HFFc6 (cell line): ENCODE data around the gene COX7A2L. TPM values are rescaled to one million over a fixed set of nuclear protein-coding genes. Genes with fewer than 3 reads are reported as not detected.

Experiments used
- DNase-seq: peaks from one replicate; pipeline ENCODE4 v3.0.0-alpha.2; 2018
- H3K27ac Mint-ChIP-seq: 2 replicates; pipeline ENCODE4 v1.8.0; 2020; ENCODE audit warnings: mild to moderate bottlenecking, mixed read lengths
- H3K27me3 Mint-ChIP-seq: 2 replicates; pipeline ENCODE4 v1.8.0; 2021; ENCODE audit warnings: mild to moderate bottlenecking, moderate library complexity, mixed read lengths; ENCODE audit not compliant: insufficient read depth
- H3K36me3 Mint-ChIP-seq: 2 replicates; pipeline ENCODE4 v1.8.0; 2021; ENCODE audit warnings: low read depth, mixed read lengths
- H3K4me1 Mint-ChIP-seq: 2 replicates; pipeline ENCODE4 v1.8.0; 2020; ENCODE audit warnings: low read depth, mixed read lengths
- H3K4me3 Mint-ChIP-seq: 2 replicates; pipeline ENCODE4 v1.8.0; 2020; ENCODE audit warnings: mild to moderate bottlenecking, moderate library complexity, mixed read lengths
- H3K9me3 Mint-ChIP-seq: 2 replicates; pipeline ENCODE4 v1.8.0; 2020; ENCODE audit warnings: mild to moderate bottlenecking, mixed read lengths
- CTCF ChIP-seq: fragments of 200-600 bp; sonication (generic); IDR thresholded peaks from 2 replicates; pipeline ENCODE4 v1.5.0; 2021; ENCODE audit warnings: antibody characterized with exemption, mild to moderate bottlenecking
- total RNA-seq, 6 experiments: library from RNA; stranded (reverse); fragmentation: NEBNext Ultra II Directional; extraction: Animal tissue kit (Norgen Biotek cat#: 25700); gene quantifications; 2 replicates in 1 of 6; 3 replicates in 5 of 6; pipeline ENCODE4 v1.2.3, GENCODE V29; 2021

Gene COX7A2L
- total RNA-seq, 6 experiments from 2014 or later, result 118 to 130 (median 125) TPM

GRCh38 chr2:42300527-42300926 is 60.5 kb downstream of the COX7A2L start:
- H3K36me3 Mint-ChIP-seq, result peaks cover 18% of the 10 kb centered on the region
- H3K27ac Mint-ChIP-seq, result no peak overlapping the region
- peaks cover 13% of the 10 kb centered on the region for H3K4me1 Mint-ChIP-seq
- no peak for DNase-seq
- no peaks in the 10 kb centered on the region for H3K27me3 Mint-ChIP-seq
- no peaks in the 10 kb centered on the region for H3K9me3 Mint-ChIP-seq
- H3K4me3 Mint-ChIP-seq, result no peak overlapping the region
- no peak for TF ChIP-seq CTCF

Other genes starting within 250 kb of the COX7A2L start
- 10 to 100 TPM; 31.7 to 35.8 (median 33.6) TPM for gene EML4, start 191.9 kb downstream of the COX7A2L start, total RNA-seq
- not detected for gene KCNG3, start 132.8 kb upstream of the COX7A2L start, total RNA-seq
- gene MTA3, start 207.4 kb upstream of the COX7A2L start, total RNA-seq, result 10 to 100 TPM; 26.2 to 33.4 (median 30.7) TPM